Measurements from ENCODE around the gene GRK7. TPM values are rescaled to one million over a fixed set of nuclear protein-coding genes. Genes with fewer than 3 reads are reported as not detected.

The GRK7 gene
- total and polyA plus RNA-seq, 2 donors (not counting 1 experiment from before 2014, with no cell fraction given), result 0.12 TPM; not detected in 1

- Histone ChIP-seq H3K36me3 (replicated peaks in 1 of 2; ENCODE audit: control extremely low read depth in 1 of 2, control insufficient read depth in 1 of 2, extremely low read depth in 1 of 2, insufficient read depth in 2 of 2, low read length in 1 of 2) (no peaks in the 10 kb centered on the region), H4K20me1 (ENCODE audit: control insufficient read depth, insufficient read depth, low read length, poor library complexity, severe bottlenecking) (no peaks in the 10 kb centered on the region), H3K79me2 (ENCODE audit: control insufficient read depth, insufficient read depth, low read length) (no peaks in the 10 kb centered on the region), H3K4me3 (ENCODE audit: control extremely low read depth in 1 of 5, extremely low read depth in 1 of 5, insufficient read depth in 1 of 5, low read depth in 2 of 5, low read length in 4 of 5) (no peak overlapping the region), H2AFZ (ENCODE audit: insufficient read depth, low read depth, low read length, poor library complexity, severe bottlenecking) (no peak overlapping the region), H3K9ac (ENCODE audit: low read length) (no peak overlapping the region), H3K9me3 (ENCODE audit: control extremely low read depth in 1 of 3, control insufficient read depth in 2 of 3, insufficient read depth in 1 of 3, low read length in 2 of 3) (no peaks in the 10 kb centered on the region), H3K27ac (ENCODE audit: low read length in 2 of 2) (no peak overlapping the region), H3K4me2 (replicated peaks; ENCODE audit: low read depth, low read length, poor library complexity, severe bottlenecking) (no peak overlapping the region), H3K27me3 (replicated peaks in 1 of 4; ENCODE audit: control extremely low read depth in 1 of 4, control insufficient read depth in 3 of 4, insufficient read depth in 4 of 4, low read length in 3 of 4) (peaks cover 0 to 3% (median 0%) of the 10 kb centered on the region in 4 experiments), H3K4me1 (ENCODE audit: control insufficient read depth in 2 of 2, insufficient read depth in 2 of 2, low read length in 2 of 2) (no peaks in the 10 kb centered on the region)
- intact Hi-C loops (cut with micrococcal nuclease), result no loop called here
- Mint-ChIP-seq H3K27me3 (peaks cover 9% of the 10 kb centered on the region), H3K4me3 (no peak overlapping the region), H3K9me3 (ENCODE audit: insufficient read depth) (no peaks in the 10 kb centered on the region), H3K4me1 (no peaks in the 10 kb centered on the region), H3K27ac (no peak overlapping the region)
- CTCF ChIA-PET, result interaction anchor here (0.6 kb wide), 1 partner anchor 64 kb away, joined by 3 read pairs; no protein-coding TSS in a partner anchor
- TF ChIP-seq EZH2 (IDR thresholded peaks at IDR 0.05; ENCODE audit: borderline replicate concordance, insufficient read depth, low read depth, low read length, poor library complexity, severe bottlenecking) (no peak), CTCF (IDR thresholded peaks at IDR 0.05) (no peak)
- DNase-seq (no peak), ATAC-seq (ENCODE audit: low read depth) (no peak)
- POLR2A ChIA-PET, result no interaction called here
- no CpG with 5 or more reads among the region's 1 CpG for WGBS (ENCODE audit: insufficient coverage)
Observed at GRCh38 chr3:141726483-141726882, 36.7 kb upstream of the GRK7 start.

GRCh38 chr3:141728355-141728892 lies 34.8 kb upstream of the GRK7 start:
- intact Hi-C loops (cut with micrococcal nuclease), result no loop called here
- Histone ChIP-seq H3K4me3 (ENCODE audit: control extremely low read depth in 1 of 5, extremely low read depth in 1 of 5, insufficient read depth in 1 of 5, low read depth in 2 of 5, low read length in 4 of 5) (no peak overlapping the region), H3K79me2 (ENCODE audit: control insufficient read depth, insufficient read depth, low read length) (no peaks in the 10 kb centered on the region), H3K9ac (ENCODE audit: low read length) (no peak overlapping the region), H3K4me1 (ENCODE audit: control insufficient read depth in 2 of 2, insufficient read depth in 2 of 2, low read length in 2 of 2) (no peaks in the 10 kb centered on the region), H3K27me3 (replicated peaks in 1 of 4; ENCODE audit: control extremely low read depth in 1 of 4, control insufficient read depth in 3 of 4, insufficient read depth in 4 of 4, low read length in 3 of 4) (peaks cover 0 to 3% (median 0%) of the 10 kb centered on the region in 4 experiments), H3K9me3 (ENCODE audit: control extremely low read depth in 1 of 3, control insufficient read depth in 2 of 3, insufficient read depth in 1 of 3, low read length in 2 of 3) (no peaks in the 10 kb centered on the region), H3K4me2 (replicated peaks; ENCODE audit: low read depth, low read length, poor library complexity, severe bottlenecking) (no peak overlapping the region), H3K27ac (ENCODE audit: low read length in 2 of 2) (no peak overlapping the region), H2AFZ (ENCODE audit: insufficient read depth, low read depth, low read length, poor library complexity, severe bottlenecking) (no peak overlapping the region), H4K20me1 (ENCODE audit: control insufficient read depth, insufficient read depth, low read length, poor library complexity, severe bottlenecking) (no peaks in the 10 kb centered on the region), H3K36me3 (replicated peaks in 1 of 2; ENCODE audit: control extremely low read depth in 1 of 2, control insufficient read depth in 1 of 2, extremely low read depth in 1 of 2, insufficient read depth in 2 of 2, low read length in 1 of 2) (no peaks in the 10 kb centered on the region)
- Mint-ChIP-seq H3K27me3 (peaks cover 7% of the 10 kb centered on the region), H3K27ac (no peak overlapping the region), H3K4me3 (no peak overlapping the region), H3K9me3 (ENCODE audit: insufficient read depth) (no peaks in the 10 kb centered on the region), H3K4me1 (no peaks in the 10 kb centered on the region)
- ChIA-PET POLR2A (interaction anchor here (0.6 kb wide), 1 partner anchor 10 kb away, joined by 3 read pairs; the partner anchor contains the start of gene RNF7), CTCF (interaction anchor here (0.6 to 1.3 kb wide), 2 partner anchors 9 to 45 kb away, joined by 3 to 5 read pairs; no protein-coding TSS in a partner anchor)
- ATAC-seq (ENCODE audit: low read depth) (no peak), DNase-seq (no peak)
- TF ChIP-seq EZH2 (IDR thresholded peaks at IDR 0.05; ENCODE audit: borderline replicate concordance, insufficient read depth, low read depth, low read length, poor library complexity, severe bottlenecking), result no peak
- TF ChIP-seq CTCF (IDR thresholded peaks at IDR 0.05), result no peak
- WGBS (ENCODE audit: insufficient coverage), result 88% methylated on average over 5 of the region's 5 CpGs

All from B cell (primary cell).